Superior temporal gyrus (tissue), 1 donor: ENCODE results near the gene EMC8.

Source experiments
- DNase-seq: peaks from one replicate; pipeline ENCODE4 v3.0.0-alpha.2; 2016; ENCODE audit errors: extremely low spot score

Gene EMC8

DNA sequence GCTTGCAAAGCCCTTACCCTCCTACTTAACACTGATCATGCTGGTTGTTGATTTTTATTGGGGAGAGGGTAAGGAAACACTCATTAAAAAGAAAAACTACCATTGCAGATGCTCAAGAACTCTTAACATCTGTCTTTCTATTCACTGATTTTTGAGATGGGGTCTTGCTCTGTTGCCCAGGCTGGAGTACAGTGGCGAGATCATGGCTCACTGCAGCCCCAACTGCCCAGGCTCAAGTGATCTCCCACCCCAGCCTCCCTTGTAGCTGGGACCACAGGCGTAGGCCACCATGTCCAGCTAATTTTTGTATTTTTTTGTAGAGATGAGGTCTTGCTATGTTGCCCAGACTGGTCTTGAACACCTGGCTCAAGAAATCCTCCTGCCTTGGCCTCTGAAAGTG, 14.5 kb downstream of the EMC8 start:
- DNase-seq = no peak

DNA sequence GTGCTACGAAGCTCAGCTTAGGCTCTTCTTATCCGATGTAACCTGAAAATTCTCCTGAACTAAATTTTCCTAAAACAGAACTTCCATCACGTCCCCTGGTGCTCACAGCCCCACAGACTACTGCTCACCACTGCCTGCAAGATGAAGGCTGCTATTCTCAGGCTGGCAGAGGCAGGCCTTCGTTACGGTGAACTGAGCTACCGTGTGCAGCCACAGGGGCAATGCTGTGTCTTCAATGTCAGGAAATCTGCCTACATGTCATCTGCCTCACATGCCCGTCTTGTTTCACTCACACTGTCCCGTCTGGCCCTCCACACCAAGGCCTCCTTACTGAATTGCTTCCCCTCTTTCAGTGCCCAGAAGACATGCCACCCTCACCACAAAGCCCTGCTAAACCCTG, 15.9 kb downstream of the EMC8 start:
- DNase-seq = no peak

DNA sequence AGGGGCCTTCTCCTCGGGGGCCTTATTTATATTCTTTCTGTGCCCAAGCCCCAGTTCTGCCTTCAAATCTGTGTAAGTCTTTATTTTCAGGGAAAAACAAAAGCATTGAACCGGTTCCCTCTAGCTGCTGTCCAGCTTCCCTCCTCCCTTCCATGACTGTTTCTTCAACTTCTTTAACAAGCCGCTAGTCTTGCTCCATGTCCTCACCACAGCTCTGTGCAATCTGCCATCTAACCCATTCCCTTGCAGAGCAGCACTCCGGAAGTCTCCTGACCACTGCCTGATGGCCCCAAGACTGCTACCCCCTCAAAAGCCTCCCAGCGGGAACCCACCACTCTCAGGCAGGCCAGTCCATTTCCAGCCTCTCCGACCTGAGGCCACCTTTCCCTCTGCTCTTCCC, 16.9 kb downstream of the EMC8 start:
- no peak for DNase-seq

DNA sequence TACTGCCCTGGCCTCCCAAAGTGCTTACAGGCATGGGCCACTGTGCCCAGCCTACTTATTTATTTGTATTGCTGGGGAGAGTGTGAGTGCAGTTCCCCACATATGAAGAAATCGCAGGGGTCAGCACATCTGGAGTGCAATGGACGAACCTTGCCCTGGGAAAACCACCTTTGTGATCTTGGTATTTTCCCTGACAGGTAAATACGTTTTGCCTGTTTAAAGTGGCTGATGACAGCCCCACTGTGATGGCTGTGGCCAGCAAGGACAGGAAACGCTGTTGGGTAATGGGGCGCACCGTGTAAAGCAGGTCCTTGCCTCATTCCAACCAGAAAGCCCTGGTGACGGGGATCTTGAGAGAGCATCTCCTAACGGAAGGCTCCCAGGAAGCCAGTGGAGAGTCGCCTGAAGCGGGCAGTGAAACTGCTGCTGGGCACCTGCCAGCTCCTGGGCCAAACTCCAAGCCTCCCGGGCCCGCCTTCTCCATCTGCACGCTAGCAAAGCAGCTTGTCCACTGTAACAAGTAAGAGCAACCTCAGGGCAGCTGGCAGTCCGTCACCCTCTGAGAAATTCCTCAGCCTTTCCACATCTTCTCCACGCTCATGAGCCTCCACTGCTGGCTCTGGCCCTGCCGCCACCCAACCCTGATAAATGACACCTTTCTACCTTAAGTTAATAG, 17.5 kb downstream of the EMC8 start:
- DNase-seq = peak; percentile 73

DNA sequence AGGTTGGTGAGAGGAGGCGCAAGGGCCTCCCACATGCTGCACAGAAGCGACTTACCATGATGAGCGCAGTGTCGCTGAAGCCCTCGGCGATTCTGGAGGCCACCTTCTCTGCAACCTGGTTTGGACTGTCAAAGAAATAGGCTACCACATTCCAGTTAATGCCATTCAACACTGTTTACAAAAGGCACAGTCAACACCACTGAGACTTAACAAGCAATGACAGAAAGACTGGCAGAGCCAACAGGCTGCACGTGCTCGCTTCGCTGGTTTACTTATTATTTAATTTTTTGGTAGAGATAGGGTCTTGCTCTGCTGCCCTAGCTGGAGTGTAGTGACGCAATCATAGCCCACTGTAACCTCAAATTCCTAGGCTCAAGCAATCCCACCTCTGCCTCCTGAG, 18.2 kb downstream of the EMC8 start:
- no peak for DNase-seq

DNA sequence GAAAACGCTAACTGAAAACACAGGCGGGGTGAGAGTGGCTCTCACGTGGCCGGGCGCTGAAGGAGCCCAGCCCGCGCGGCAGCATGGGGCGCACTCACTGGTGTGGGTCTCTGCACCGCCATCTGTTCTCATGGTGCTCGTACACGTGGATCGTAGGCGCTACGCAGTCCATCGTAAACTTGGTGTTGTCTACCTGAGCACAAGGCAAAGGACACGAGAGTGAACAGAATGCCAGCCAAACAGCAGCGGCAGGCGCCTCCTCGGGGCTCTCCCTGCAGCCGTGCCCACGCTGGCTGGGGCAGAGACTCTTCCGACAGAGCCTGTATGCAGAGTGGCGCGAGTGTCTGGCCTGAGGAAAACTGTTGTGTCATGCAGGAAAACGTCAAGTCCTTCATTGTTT, 19.1 kb downstream of the EMC8 start:
- DNase-seq = no peak

DNA sequence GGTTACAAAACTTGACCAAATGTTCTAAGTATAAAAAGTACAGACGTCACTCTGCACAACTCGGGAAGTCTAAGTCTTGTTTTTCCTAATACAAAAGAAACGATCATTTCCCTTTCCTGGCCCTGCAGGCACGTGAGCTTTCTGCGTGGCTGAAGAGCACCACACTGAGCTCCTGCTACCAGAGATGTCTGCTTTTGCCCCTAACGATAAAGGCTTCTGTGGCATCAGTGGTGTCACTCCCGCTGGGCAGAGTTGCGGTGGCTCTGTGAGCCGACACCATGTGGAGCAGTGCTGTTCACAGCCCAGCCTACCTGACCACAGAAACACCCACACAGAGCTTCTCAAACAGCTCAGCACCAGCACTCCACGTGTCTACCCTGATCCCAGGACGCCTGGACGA, 20.5 kb downstream of the EMC8 start:
- DNase-seq = no peak

DNA sequence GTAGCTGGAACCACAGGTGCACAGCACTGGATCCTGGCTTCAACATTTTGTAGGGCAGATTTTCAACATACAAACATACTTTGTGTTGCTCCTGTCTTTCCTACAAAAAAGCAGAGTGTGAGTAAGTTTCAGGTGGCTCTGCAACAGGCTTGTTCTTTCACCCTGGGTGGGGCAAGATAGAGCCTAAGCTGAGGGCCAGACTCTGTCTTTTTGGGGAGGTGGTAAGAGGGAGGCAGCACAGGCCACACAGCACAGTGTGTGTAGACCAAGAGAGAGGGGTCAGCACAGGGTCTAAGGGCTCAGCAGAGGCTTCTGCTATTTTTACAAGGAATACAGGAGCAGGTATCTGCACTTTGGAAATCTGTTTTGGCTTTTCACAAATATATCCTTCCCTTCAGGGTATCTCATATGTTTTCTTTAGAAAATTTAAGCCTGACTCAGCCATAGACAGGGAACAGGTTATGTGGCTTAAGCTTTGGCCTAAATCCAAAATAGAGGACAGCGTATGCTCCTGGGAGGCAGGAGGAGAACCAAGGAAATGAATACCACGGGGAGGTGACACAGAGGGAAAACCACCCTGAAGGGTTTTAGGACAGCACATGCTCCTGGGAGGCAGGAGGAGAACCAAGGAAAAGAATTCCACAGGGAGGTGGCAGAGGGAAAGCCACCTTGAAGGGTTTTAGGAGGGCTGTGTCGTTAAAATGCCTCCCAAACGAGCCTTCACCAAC, 21.6 kb downstream of the EMC8 start:
- DNase-seq = no peak

DNA sequence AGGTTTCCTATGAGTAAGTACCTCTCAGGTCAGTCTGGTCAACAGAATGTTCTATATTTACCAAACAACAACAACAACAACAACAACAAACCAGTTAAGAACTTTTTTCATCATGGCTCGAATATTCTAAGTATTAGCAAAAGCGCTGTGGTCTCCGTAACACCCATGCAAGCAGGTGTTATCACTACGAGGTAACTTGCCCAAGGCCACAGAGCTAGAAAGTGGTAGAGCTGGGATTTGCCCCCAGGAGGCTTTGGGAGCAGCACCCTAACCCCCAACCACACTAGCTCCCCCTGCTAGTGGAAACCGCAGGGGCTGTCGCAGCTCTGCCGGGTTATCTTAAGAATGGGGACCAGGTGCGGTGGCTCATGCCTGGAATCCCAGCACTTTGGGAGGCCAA, 24.5 kb downstream of the EMC8 start:
- no peak for DNase-seq

DNA sequence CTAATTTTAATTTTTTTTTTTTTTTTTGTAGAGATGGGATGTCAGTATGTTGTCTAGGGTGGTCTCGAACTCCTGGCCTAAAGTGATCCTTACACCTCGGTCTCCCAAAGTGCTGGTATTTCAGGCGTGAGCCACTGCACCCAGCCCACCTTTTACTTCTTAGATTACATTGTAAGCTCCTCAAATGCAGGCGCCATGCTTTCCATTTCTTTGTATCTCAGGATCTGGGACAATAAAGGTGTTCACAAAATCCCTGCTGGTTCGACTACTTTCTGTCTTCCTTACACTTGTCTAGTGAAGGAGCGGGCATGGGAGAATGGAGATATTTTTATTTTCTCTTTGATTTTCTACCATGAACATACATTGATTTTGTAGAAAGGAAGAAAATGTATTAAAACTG, 25.2 kb downstream of the EMC8 start:
- no peak for DNase-seq

DNA sequence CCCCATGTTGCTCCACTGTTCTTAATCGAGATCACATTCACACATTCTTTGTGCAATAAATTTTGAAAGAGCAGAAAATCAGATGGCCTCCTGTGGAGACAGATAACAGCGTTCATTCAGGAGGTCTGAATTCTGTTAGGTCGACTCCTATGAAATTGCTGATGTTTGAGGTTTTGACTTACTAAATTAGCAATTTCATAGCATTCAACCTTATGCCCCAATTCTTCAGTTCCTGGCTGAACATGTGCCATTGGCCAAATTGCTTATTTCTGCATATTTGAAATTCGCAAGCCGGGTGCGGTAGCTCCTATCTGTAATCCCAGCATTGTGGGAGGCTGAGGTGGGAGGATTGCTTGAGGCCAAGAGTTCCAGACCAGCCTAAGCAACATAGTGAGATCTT, 26.3 kb downstream of the EMC8 start:
- DNase-seq = no peak

DNA sequence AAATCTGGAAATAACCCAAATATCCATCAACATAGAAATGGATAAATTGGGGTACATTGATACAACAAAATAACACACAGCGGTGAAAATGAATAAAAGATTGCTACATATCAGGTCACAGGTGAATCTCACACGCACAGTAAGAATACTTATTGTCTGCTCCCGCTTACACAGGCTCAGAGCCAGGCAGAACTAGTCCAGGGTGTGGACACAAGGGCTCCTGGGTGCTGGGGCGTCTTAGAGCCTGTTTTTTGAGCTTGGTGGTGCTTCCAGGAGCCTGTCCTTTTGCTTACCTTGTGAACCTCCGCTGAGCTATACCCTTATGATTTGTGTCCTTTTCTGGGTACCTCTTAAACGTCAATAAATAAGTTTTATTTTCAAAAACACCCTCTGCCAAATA, 28.6 kb downstream of the EMC8 start:
- no peak for DNase-seq

DNA sequence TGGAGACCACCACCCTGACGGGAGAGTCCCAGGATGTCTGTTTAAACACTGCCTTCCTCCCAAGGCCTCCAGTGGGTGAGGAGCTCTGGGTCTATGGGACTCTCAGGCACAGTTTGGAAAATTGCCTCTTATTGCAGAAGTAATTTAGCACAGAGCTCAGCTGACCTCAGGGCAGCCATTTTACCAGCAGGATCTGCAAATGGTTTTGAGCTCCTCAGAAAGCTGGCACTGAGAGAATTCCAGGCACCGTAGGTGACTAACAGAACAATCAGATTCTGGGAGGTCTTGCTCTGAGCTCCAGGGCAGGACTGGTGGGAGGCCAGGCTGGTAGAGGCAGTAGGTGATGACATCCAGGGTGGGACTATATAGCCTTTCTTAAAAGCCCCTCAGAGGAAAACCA, 31.1 kb downstream of the EMC8 start:
- no peak for DNase-seq

DNA sequence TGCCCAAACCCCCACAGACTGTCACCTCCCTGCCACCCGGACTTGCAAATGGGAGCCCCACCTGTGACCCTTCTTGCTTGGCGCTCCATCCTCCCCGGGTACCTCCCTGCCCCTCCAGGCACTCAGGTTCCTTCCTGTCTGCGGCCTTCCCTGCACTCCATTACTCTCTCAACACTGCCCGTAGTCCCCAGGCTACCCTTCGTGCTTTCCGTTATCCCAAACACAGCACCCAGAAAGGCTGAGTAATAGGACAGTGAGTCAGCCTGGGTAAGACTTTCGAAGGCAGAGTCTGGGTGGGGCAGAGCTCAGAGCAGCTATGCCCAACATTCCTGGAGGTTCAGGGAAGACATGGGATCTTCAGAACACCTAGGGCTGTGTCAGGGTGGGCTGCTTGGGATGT, 31.8 kb downstream of the EMC8 start:
- DNase-seq = no peak

DNA sequence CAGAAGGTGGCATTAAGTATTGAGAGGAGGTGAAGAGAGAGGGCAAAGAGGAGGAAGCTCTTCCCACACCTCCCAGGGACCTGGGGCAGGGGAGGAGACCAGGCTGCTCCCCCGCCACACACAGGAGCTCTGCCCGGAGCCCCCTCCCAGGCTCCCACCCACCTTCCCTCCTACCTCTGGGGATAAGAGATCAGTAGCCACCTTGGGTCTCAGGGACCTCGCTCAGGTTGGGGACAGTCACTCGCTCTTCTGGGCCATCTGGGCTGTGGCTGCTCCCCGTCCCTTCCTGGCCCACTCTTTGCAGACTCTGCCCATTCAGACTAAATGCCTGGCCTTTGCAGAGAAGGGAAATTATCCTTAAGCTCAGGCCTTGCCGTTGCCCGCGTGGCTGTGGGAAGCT, 33.6 kb downstream of the EMC8 start:
- no peak for DNase-seq

DNA sequence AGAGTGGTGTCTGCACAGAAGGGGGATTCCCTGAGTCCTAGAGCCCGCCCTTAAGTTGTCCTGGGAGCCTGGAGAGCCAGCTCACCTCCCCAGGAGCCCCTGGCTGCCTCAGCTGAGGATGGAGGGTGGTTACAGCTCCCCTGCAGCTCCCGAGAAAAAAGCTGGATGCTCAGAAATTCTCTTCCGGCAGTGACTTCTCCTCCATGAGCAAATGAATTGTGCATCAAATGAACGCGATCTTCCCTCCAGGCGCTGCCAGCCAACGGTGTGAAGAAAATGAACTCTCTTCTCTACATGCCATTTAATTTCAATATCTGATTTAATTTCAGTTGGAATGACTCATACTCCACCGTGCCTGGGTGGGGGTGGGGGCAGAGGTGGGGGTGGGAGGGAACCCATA, 34.1 kb downstream of the EMC8 start:
- no peak for DNase-seq

DNA sequence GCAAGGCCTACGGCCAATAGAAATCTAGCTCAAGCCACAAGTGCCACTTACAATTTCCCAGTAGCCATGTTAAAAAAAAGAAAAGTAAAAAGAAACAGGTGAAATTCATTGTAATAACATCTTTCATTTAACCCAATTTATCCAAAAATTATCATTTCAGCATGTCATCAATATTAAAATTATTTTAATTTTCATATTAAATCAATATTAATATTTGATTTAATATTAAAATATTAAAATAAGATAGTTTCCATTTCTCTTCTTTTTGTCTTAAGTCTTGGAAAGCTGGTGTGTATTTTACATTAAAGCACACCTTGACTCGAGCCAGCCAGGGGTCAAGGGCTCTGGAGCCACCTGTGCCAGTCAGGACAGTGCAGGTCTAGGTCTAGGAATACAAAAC, 35.7 kb downstream of the EMC8 start:
- no peak for DNase-seq

DNA sequence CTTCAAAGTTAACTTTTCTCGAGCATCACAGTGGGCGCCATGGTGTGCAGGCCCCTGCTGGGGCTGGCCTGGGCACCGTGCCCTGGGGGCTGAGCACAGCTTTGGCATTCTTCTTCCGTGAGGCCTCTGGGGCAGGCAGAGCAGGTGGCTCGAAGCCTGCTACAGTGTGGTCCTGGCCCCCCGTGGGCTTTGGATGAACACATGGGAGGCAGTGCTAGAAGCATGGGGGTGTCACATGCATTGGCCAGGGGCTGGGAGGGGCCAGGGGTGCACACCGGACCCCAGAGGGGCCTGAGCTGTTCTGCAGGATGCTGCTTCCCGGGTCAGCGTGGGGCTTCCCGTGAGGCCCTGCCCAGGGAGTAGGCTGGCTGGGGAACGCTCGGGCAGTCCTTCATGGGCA, 36.4 kb downstream of the EMC8 start:
- DNase-seq = no peak

DNA sequence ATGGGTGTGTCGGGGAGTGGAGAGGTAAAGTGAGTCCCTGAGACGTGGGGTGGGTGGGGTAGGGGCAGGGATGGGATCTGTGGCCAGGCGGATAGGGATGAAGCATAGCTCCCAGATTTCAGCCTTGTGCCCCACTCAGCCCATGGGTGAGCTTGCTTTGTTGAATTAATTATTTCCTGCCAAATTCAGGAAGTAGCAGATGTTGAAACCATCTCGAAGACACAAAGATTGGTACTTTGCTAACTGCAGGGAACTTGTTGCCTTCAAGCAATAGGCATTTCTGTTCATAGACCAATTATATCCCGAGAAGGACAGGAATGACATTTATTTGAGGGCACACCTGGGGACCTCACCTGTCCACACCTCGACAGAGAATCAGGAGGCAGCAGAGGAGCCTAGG, 37.5 kb downstream of the EMC8 start:
- no peak for DNase-seq

DNA sequence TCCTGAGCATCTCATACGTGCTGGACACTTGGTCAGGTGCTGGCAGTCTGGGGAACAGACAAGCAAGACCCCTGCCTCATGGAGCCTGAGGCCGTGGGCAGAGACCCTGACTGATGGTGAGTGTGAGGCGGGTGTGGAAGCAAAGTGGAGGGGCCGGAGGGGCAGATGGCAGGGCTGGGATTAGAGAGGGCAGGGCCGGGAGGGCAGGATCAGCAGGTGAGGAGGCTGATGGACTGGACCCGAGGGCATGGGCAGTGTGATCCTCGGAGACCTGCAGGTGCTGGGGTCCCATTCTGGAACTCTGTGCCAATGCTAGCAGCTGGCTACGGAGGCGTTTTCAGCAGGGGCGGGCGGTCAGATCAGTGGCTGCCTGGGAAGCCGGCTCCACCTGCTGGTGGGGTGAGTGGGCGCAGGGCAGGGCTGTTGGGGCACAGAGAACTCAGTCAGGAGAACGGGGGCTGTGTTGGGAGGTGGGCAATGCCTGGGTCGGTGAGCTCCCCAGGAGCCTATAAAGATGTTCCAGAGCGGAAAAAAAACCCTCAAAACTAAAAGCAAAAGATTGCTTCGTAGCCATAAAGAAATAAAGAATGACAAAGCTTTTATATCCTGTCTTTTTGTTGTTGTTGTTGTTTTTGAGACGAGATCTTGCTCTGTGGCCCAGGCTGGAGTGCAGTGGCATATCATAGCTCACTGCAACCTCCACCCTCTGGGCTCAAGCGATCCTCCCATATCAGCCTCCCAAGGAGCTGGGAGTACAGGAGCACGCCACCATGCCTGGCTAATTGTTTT, 39.5 kb downstream of the EMC8 start:
- no peak for DNase-seq

DNA sequence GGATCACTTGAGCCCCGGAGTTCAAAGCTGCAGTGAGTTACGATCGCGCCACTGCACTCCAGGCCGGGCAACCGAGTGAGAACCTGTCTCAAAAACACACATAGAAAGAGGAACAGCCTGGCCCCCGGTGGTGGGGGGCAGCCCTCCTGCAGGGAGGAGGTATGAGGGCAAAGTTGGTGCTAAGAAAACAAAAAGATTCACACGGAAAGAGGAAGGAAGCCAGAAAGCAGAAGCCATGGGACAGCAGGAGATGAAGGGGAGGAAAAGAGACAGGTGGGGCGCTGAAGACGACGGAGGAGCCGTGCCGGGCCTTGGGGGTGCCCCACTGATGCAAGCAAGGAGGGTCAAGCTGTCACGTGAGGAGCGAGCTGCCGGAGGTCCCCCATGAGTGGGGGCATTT, 40.2 kb downstream of the EMC8 start:
- no peak for DNase-seq

DNA sequence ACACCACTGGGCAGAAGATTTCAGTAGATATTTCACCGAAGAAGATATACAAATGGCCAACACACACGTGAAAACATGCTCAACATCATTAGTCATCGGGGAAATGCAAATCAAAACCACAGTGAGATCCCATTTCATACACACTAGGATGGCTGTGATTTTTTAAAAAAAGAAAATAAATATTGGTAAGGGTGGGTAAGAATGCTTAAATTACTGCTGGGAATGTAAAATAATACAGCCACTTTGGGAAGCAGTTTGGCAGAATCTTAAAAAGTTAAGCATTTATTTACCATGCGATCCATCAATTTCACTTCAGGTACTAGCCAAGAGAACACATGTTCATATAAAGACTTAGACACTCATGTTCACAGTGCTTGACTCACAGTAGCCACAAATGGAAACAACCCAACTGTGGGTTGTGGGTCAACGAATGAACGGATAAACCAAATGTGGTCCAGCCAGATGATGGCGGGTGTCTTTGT, 42.0 kb downstream of the EMC8 start:
- no peak for DNase-seq
